Measurements from ENCODE around the gene WFS1.

Gene WFS1

GRCh38 chr4:6332669-6333050 lies 63.0 kb downstream of the WFS1 start:
- DNase-seq (ENCODE audit: extremely low read depth, low read depth) = no peak
- H3K4me3 ChIP-seq (replicated peaks; ENCODE audit: low read depth, low read length) = no peak overlapping the region
- no peak for TF ChIP-seq CTCF (IDR thresholded peaks at IDR 0.05; ENCODE audit: low read depth, low read length, missing control alignments)

GRCh38 chr4:6333301-6334202 lies 63.9 kb downstream of the WFS1 start:
- no peak for DNase-seq (ENCODE audit: extremely low read depth, low read depth)
- peak; percentile 72 for TF ChIP-seq CTCF (IDR thresholded peaks at IDR 0.05; ENCODE audit: low read depth, low read length, missing control alignments)
- no peak overlapping the region for H3K4me3 ChIP-seq (replicated peaks; ENCODE audit: low read depth, low read length)

GRCh38 chr4:6334203-6334887 lies 64.7 kb downstream of the WFS1 start:
- H3K4me3 ChIP-seq (replicated peaks; ENCODE audit: low read depth, low read length) = no peak overlapping the region
- DNase-seq (ENCODE audit: extremely low read depth, low read depth) = no peak
- no peak for TF ChIP-seq CTCF (IDR thresholded peaks at IDR 0.05; ENCODE audit: low read depth, low read length, missing control alignments)

GRCh38 chr4:6335040-6335590 lies 65.5 kb downstream of the WFS1 start:
- no peak overlapping the region for H3K4me3 ChIP-seq (replicated peaks; ENCODE audit: low read depth, low read length)
- DNase-seq (ENCODE audit: extremely low read depth, low read depth) = no peak
- TF ChIP-seq CTCF (IDR thresholded peaks at IDR 0.05; ENCODE audit: low read depth, low read length, missing control alignments) = no peak

GRCh38 chr4:6336166-6336565 lies 66.5 kb downstream of the WFS1 start:
- no peak for DNase-seq (ENCODE audit: extremely low read depth, low read depth)
- no peak overlapping the region for H3K4me3 ChIP-seq (replicated peaks; ENCODE audit: low read depth, low read length)
- TF ChIP-seq CTCF (IDR thresholded peaks at IDR 0.05; ENCODE audit: low read depth, low read length, missing control alignments) = no peak

- DNase-seq (ENCODE audit: extremely low read depth, low read depth) = no peak
- TF ChIP-seq CTCF (IDR thresholded peaks at IDR 0.05; ENCODE audit: low read depth, low read length, missing control alignments) = no peak
- no peak overlapping the region for H3K4me3 ChIP-seq (replicated peaks; ENCODE audit: low read depth, low read length)
These were observed 67.8 kb downstream of the WFS1 start for GRCh38 chr4:6337331-6337935.

Measured in HFF-Myc (cell line).